ENCODE measurements around the gene SRRM2.

- no peak for TF ChIP-seq EZH2phosphoT487 (IDR thresholded peaks at IDR 0.05; ENCODE audit: low read depth)
- TF ChIP-seq CTCF (IDR thresholded peaks at IDR 0.05; ENCODE audit: low read depth, low read length) = no peak
Measured at GRCh38 chr16:2769675-2770056, 17.2 kb downstream of the SRRM2 start.
